Thyroid gland (tissue), 4 donors: ENCODE results near the gene ASB2. TPM values are rescaled to one million over a fixed set of nuclear protein-coding genes. Genes with fewer than 3 reads are reported as not detected.

Experiments used
- DNase-seq, 2 donors: peaks; one replicate each; pipeline ENCODE4 v3.0.0-alpha.2; 2019
- H3K27ac ChIP-seq, 3 donors: fragments of 200-600 bp; sonication (generic); 1 replicate in 2 of 3; 2 replicates in 1 of 3; pipeline ENCODE4 v1.5.1; 2016 to 2019; ENCODE audit warnings: mild to moderate bottlenecking in 1 of 3, moderate library complexity in 1 of 3
- H3K27me3 ChIP-seq: fragments of 200-600 bp; sonication (generic); one replicate; pipeline ENCODE4 v1.5.1; 2019
- H3K36me3 ChIP-seq, 2 donors: fragments of 200-600 bp; sonication (generic); one replicate each; pipeline ENCODE4 v1.5.1; 2016 to 2019
- H3K4me1 ChIP-seq, 2 donors: fragments of 200-600 bp; sonication (generic); one replicate each; pipeline ENCODE4 v1.5.1; 2017 to 2019
- H3K4me3 ChIP-seq, 3 donors: fragments of 200-600 bp; sonication (generic); replicated peaks in 1 of 3; 1 replicate in 2 of 3; 2 replicates in 1 of 3; pipeline ENCODE4 v1.5.1; 2016; ENCODE audit warnings: mild to moderate bottlenecking in 1 of 3
- H3K9me3 ChIP-seq: fragments of 200-600 bp; sonication (generic); one replicate; pipeline ENCODE4 v1.5.1; 2017
- CTCF ChIP-seq, 6 experiments: fragments of 200-600 bp in 3 of 6; fragments of 450-650 bp in 3 of 6; sonication (generic) in 3 of 6; IDR thresholded peaks; one replicate each; pipeline ENCODE4 v1.5.1; 2016 to 2019; ENCODE audit warnings: antibody characterized with exemption in 6 of 6, mild to moderate bottlenecking in 2 of 6, inconsistent platforms in 1 of 6, moderate library complexity in 1 of 6
- POLR2A ChIP-seq, 2 donors: fragments of 450-650 bp; IDR thresholded peaks; one replicate each; pipeline ENCODE4 v1.6.1; 2017; ENCODE audit warnings: antibody characterized with exemption in 2 of 2, mild to moderate bottlenecking in 2 of 2, moderate library complexity in 1 of 2
- WGBS, 2 donors: methylation state at CpG; one replicate each; pipeline ENCODE4 v1.1.5; 2017; 5-methylcytosine and 5-hydroxymethylcytosine counted together
- intact Hi-C: fragments of 100-400 bp; cut with DNase I; formaldehyde crosslinking; loops from one replicate; pipeline ENCODE4 v1.15.1; 2023
- total RNA-seq, 4 donors: library from RNA; depleted of rRNA; stranded (reverse); fragments of >200 nt; gene quantifications; one replicate each; pipeline ENCODE4 v1.2.3, GENCODE V29; 2016

Gene ASB2
- total RNA-seq, 4 donors from 2014 or later, result 0.67 to 3.8 (median 0.79) TPM; not detected in 1

DNA sequence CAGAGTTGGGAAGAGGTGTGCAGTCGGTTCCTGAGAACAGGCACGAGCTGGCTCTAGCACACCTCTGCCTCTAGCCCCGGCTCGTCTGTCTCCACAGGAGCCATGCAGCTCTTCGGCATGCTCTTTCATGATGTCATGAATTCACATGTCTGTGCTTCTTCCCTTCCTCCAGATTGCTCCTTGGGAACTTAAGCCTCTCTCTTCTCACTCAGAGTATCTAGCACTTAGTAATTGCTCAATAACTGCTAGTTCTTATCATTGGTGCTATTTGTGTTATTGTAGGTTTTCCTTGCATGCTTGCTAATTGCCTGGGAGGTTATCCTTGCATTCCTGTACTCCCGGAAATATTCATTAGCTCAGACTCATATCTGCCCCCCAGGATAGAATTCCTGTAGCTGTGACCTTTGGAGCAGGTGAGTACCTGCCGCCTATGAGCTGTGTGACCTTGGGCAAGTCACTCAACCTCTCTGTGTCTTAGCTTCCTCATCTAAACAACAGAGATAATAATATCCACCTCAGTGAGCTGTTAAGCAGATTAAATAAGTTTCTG lies 29.8 kb downstream of the ASB2 start:
- no peaks in the 10 kb centered on the region for H3K36me3 ChIP-seq
- TF ChIP-seq CTCF (IDR thresholded peaks at IDR 0.05) (no peak), POLR2A (IDR thresholded peaks at IDR 0.05) (no peak)
- intact Hi-C loops, result no loop called here

DNA sequence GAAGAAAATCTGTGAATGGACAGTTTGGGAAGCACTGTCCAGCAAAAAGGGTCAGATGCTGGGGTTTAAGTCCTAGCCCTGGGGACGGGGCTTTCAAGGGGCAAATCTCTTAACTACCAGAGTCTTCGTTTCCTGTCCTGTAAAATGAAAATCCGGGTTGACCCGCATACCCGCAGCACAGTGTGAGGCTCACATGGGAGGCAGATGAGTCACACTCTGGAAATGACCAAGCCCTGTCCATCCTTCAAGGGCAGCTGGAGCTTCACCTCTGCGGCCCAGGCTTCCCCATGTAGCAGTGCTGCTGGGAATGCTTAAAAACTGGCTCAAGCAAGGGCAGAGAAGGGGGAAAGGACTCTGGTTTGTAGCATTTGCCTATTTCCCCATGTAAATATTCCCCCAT lies 30.3 kb downstream of the ASB2 start:
- H3K27ac ChIP-seq, result no peak overlapping the region
- intact Hi-C loops, result no loop called here
- no peaks in the 10 kb centered on the region for H3K36me3 ChIP-seq

More for the DNA sequence above, 29.8 kb downstream of the ASB2 start:
- WGBS, 2 donors, result 84 to 91% methylated on average over 7 of the region's 7 CpGs
- no peak overlapping the region for H3K27ac ChIP-seq
- no peak for DNase-seq
- no peaks in the 10 kb centered on the region for H3K4me1 ChIP-seq
- H3K9me3 ChIP-seq, result no peaks in the 10 kb centered on the region
- no peak overlapping the region for H3K4me3 ChIP-seq
- no peaks in the 10 kb centered on the region for H3K27me3 ChIP-seq

DNA sequence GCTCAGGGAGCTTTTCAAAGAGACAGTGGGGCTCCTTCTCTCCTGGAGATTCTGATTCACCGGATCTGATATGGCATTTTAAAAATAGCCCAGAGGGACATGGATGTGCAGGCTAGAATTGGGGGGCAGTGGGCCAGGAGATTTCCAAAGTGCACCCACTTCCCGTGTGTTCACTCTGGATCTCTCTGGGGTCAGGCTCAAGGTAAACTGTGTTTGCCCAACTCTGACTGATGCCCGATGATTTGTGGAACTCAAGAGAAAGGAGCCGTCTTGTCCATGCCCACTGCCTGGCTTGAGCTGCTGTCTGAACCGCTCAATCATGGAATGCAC lies 31.3 kb downstream of the ASB2 start:
- no peaks in the 10 kb centered on the region for H3K36me3 ChIP-seq
- H3K4me1 ChIP-seq, result no peaks in the 10 kb centered on the region

More for the DNA sequence above, 30.3 kb downstream of the ASB2 start:
- DNase-seq, result no peak
- H3K4me3 ChIP-seq, result no peak overlapping the region
- no peak for TF ChIP-seq POLR2A (IDR thresholded peaks at IDR 0.05)
- TF ChIP-seq CTCF (IDR thresholded peaks at IDR 0.05), result no peak
- H3K27me3 ChIP-seq, result no peaks in the 10 kb centered on the region
- WGBS, 2 donors, result 55 to 70% methylated on average over 5 to 6 of the region's 6 CpGs
- no peaks in the 10 kb centered on the region for H3K9me3 ChIP-seq
- H3K4me1 ChIP-seq, result no peaks in the 10 kb centered on the region

GRCh38 chr14:93944348-93945069 lies 31.9 kb downstream of the ASB2 start:
- H3K36me3 ChIP-seq, result no peaks in the 10 kb centered on the region
- DNase-seq, result no peak
- no peak overlapping the region for H3K27ac ChIP-seq
- no peaks in the 10 kb centered on the region for H3K27me3 ChIP-seq
- peaks cover 0 to 3% of the 10 kb centered on the region in 2 donors for H3K4me1 ChIP-seq
- no peak overlapping the region for H3K4me3 ChIP-seq
- TF ChIP-seq CTCF (IDR thresholded peaks at IDR 0.05), result no peak
- no peak for TF ChIP-seq POLR2A (IDR thresholded peaks at IDR 0.05)
- H3K9me3 ChIP-seq, result no peaks in the 10 kb centered on the region
- intact Hi-C loops, result no loop called here
- 88 to 94% methylated on average over 16 of the region's 16 CpGs for WGBS, 2 donors

More for the DNA sequence above, 31.3 kb downstream of the ASB2 start:
- Histone ChIP-seq H3K4me3 (no peak overlapping the region), H3K9me3 (no peaks in the 10 kb centered on the region), H3K27ac (no peak overlapping the region), H3K27me3 (no peaks in the 10 kb centered on the region)
- DNase-seq, result no peak
- WGBS, 2 donors, result 88 to 90% methylated on average over 5 of the region's 5 CpGs
- intact Hi-C loops, result no loop called here
- TF ChIP-seq POLR2A (IDR thresholded peaks at IDR 0.05) (no peak), CTCF (IDR thresholded peaks at IDR 0.05) (no peak)

DNA sequence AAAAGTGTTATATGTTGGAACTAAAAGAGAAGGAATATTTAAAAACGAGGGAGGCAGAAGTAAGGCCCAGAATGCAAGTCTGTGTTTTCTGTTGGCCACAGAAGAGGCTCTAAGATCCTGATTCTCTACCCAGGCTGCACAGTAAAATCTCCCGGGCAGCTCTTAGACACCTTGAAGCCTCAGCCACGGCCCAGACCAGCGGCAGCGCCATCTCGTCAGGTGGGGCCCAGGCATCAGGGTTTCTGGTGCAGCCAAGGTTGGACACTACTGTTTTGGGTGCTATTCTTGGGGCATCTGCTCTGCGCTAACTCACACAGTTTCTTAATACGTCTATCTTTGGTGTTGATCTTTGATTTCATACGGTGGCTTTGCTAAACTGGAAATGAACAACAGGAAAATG lies 32.4 kb downstream of the ASB2 start:
- H3K27me3 ChIP-seq, result no peaks in the 10 kb centered on the region
- H3K9me3 ChIP-seq, result no peaks in the 10 kb centered on the region
- WGBS, 2 donors, result 86 to 89% methylated on average over 9 of the region's 9 CpGs
- no peak for DNase-seq
- H3K27ac ChIP-seq, result no peak overlapping the region
- peaks cover 6 to 9% of the 10 kb centered on the region in 2 donors for H3K4me1 ChIP-seq
- intact Hi-C loops, result no loop called here
- no peaks in the 10 kb centered on the region for H3K36me3 ChIP-seq
- no peak overlapping the region for H3K4me3 ChIP-seq
- TF ChIP-seq CTCF (IDR thresholded peaks at IDR 0.05) (no peak), POLR2A (IDR thresholded peaks at IDR 0.05) (no peak)
